ENCODE data around the gene USP25. TPM values are rescaled to one million over a fixed set of nuclear protein-coding genes. Genes with fewer than 3 reads are reported as not detected.

USP25 gene
- total and polyA plus RNA-seq, 2 of the 8 experiments (the other 6 are each of a cell fraction or from before 2014, with no cell fraction given), result 11.2 to 48.1 TPM

DNA sequence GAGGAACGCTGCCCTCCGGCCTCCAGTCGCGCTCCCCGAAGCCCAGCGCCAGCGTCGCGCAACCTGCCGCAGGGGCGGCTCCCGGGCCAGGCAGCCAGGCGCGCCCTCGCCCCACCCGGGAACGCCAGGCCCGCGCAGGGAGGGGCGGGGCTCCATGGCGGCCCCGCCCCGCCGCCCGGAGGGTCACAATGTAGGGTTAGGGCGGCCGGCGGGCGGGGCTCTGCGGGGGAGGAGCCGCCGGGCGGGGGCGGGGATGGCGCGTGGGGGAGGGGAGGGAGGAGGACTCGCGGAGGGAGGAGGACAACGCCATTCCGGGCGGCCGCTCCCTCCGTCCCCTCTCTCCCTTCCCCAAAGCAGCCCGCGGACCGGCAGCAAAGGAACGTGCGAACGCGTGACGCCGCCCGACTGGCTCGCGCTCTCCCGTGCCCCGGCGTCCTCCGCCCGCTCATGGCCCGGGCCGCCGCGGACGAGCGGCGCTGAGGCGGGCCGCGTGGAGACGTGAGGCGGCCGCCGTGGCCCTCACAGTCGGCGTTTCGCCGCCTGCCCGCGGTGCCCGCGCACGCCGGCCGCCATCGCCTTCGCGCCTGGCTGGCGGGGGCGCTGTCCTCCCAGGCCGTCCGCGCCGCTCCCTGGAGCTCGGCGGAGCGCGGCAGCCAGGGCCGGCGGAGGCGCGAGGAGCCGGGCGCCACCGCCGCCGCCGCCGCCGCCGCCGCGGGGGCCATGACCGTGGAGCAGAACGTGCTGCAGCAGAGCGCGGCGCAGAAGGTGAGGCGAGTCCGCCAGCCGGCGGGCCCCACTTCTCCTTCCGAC, at the start of gene USP25 (continued):
- TF ChIP-seq HDAC2 (IDR thresholded peaks at IDR 0.05; ENCODE audit: borderline replicate concordance in 1 of 2, low read depth in 2 of 2, low read length in 2 of 2) (peak; percentile 38 to 91; a peak in 1 of 4 replicates), EGR1 (IDR thresholded peaks at IDR 0.05; ENCODE audit: borderline replicate concordance, low read depth, low read length) (0 out of 2 replicates have a peak, but pooled peaks have one; percentile 35), TAF1 (IDR thresholded peaks at IDR 0.05; ENCODE audit: low read depth, low read length) (peak; percentile 82), TCF12 (IDR thresholded peaks at IDR 0.05; ENCODE audit: low read depth, low read length) (no peak), JUN (IDR thresholded peaks at IDR 0.05; ENCODE audit: low read depth, low read length) (no peak)

Data from H1 (cell line).